Calu3 (cell line): ENCODE results near the gene DDB1. TPM values are rescaled to one million over a fixed set of nuclear protein-coding genes. Genes with fewer than 3 reads are reported as not detected.

Experiments
- BruUV-seq: library from RNA; stranded (reverse); fragments of 400-500 nt; replicated peaks from 2 replicates; lab custom pipeline; 2021; lab: Mats Ljungman, UMichigan
- CTCF ChIA-PET: fragments of 300-600 bp; sonication (Branson Sonifier 250); formaldehyde crosslinking; loops from one replicate; lab custom pipeline; 2022; ENCODE audit warnings: antibody characterized with exemption; lab: Charles Lee
- DNase-seq: peaks from one replicate; pipeline ENCODE4 v3.0.0; 2022
- H3K27ac Mint-ChIP-seq: one replicate; pipeline ENCODE4 v1.8.0; 2022; ENCODE audit warnings: mixed read lengths; ENCODE audit not compliant: unreplicated experiment
- H3K27me3 Mint-ChIP-seq: one replicate; pipeline ENCODE4 v1.8.0; 2022; ENCODE audit warnings: mixed read lengths; ENCODE audit not compliant: unreplicated experiment
- H3K36me3 Mint-ChIP-seq: one replicate; pipeline ENCODE4 v1.8.0; 2022; ENCODE audit warnings: mild to moderate bottlenecking, moderate library complexity, mixed read lengths; ENCODE audit not compliant: insufficient read depth, unreplicated experiment
- H3K4me1 Mint-ChIP-seq: one replicate; pipeline ENCODE4 v1.8.0; 2022; ENCODE audit warnings: mild to moderate bottlenecking, low read depth, mixed read lengths; ENCODE audit not compliant: unreplicated experiment
- H3K4me3 Mint-ChIP-seq: one replicate; pipeline ENCODE4 v1.8.0; 2022; ENCODE audit warnings: mild to moderate bottlenecking, low read depth, moderate library complexity, mixed read lengths; ENCODE audit not compliant: unreplicated experiment
- H3K9me3 Mint-ChIP-seq: one replicate; pipeline ENCODE4 v1.8.0; 2022; ENCODE audit warnings: low read depth, mixed read lengths; ENCODE audit not compliant: unreplicated experiment
- CTCF ChIP-seq: fragments of 200-600 bp; IDR thresholded peaks from one replicate; pipeline ENCODE4 v1.8.0; 2022; ENCODE audit warnings: antibody characterized with exemption; ENCODE audit not compliant: unreplicated experiment
- intact Hi-C: fragments of 100-400 bp; cut with micrococcal nuclease; formaldehyde crosslinking; loops from one replicate; pipeline ENCODE4 v1.10.0; 2022; ENCODE audit not compliant: unreplicated experiment
- total RNA-seq: library from RNA; stranded (reverse); gene quantifications from 2 replicates; pipeline ENCODE4 v1.2.3, GENCODE V29; 2022

Gene DDB1
- total RNA-seq, 1 experiment from 2014 or later = 193 TPM

- intact Hi-C loops = no loop called here
- peak; percentile 66 for DNase-seq
- Mint-ChIP-seq H3K27ac (no peak within 1 kb of the TSS), H3K36me3 (peaks cover 43% of the 10 kb centered on the region), H3K9me3 (no peaks in the 10 kb centered on the region), H3K4me1 (no peaks in the 10 kb centered on the region), H3K27me3 (peaks cover 35% of the 10 kb centered on the region), H3K4me3 (peak within 1 kb of the TSS; percentile 70)
- no TSS peak for BruUV-seq
- CTCF ChIA-PET = interaction anchor here (1.7 kb wide), 1 partner anchor 41 kb away, joined by 7 read pairs; no protein-coding TSS in a partner anchor
- TF ChIP-seq CTCF = peak; percentile 16
These were observed 37.9 kb downstream of the DDB1 start, which contains the start of gene VWCE for GRCh38 chr11:61294717-61295595. Gene VWCE (minus strand): TSS chr11:61295316. CDS start chr11:61295037, 279 bp downstream.

- no peak overlapping the region for H3K27ac Mint-ChIP-seq
- BruUV-seq = no TSS peak
- CTCF ChIA-PET = interaction anchor here (1.0 to 1.7 kb wide), 2 partner anchors 24 to 40 kb away, joined by 3 to 7 read pairs; no protein-coding TSS in a partner anchor
- no peaks in the 10 kb centered on the region for H3K9me3 Mint-ChIP-seq
- no peak for TF ChIP-seq CTCF
- peak overlapping the region; percentile 70 for H3K4me3 Mint-ChIP-seq
- intact Hi-C loops = no loop called here
- H3K36me3 Mint-ChIP-seq = peaks cover 43% of the 10 kb centered on the region
- H3K27me3 Mint-ChIP-seq = peaks cover 35% of the 10 kb centered on the region
- H3K4me1 Mint-ChIP-seq = no peaks in the 10 kb centered on the region
- peak; percentile 21 for DNase-seq
These were observed 38.8 kb downstream of the DDB1 start for GRCh38 chr11:61293867-61294716.

- Mint-ChIP-seq H3K27ac (no peak overlapping the region), H3K36me3 (peaks cover 34% of the 10 kb centered on the region), H3K4me1 (no peaks in the 10 kb centered on the region), H3K27me3 (peaks cover 42% of the 10 kb centered on the region), H3K9me3 (no peaks in the 10 kb centered on the region), H3K4me3 (no peak overlapping the region)
- DNase-seq = no peak
- no TSS peak for BruUV-seq
- CTCF ChIA-PET = no interaction called here
- TF ChIP-seq CTCF = no peak
- intact Hi-C loops = no loop called here
These were observed 40.5 kb downstream of the DDB1 start for GRCh38 chr11:61292356-61292755.

- Mint-ChIP-seq H3K27ac (no peak overlapping the region), H3K4me1 (no peaks in the 10 kb centered on the region), H3K36me3 (peaks cover 24% of the 10 kb centered on the region), H3K9me3 (no peaks in the 10 kb centered on the region), H3K27me3 (peaks cover 47% of the 10 kb centered on the region), H3K4me3 (no peak overlapping the region)
- CTCF ChIA-PET = interaction anchor here (0.6 to 1.0 kb wide), 2 partner anchors 13 to 19 kb away, joined by 3 to 5 read pairs; no protein-coding TSS in a partner anchor
- no TSS peak for BruUV-seq
- TF ChIP-seq CTCF = no peak
- DNase-seq = peak; percentile 33
- intact Hi-C loops = no loop called here
These were observed 41.8 kb downstream of the DDB1 start for GRCh38 chr11:61290905-61291690.
